HG03064 (cell line): ENCODE data around the gene SLC6A18.

Source experiments
- ATAC-seq: cut with Tn5 transposase; IDR thresholded peaks from one replicate; pipeline ENCODE4 v1.9.1; 2021; ENCODE audit warnings: low read depth; ENCODE audit not compliant: unreplicated experiment

SLC6A18 gene

GRCh38 chr5:1186351-1187233 is 38.6 kb upstream of the SLC6A18 start:
- ATAC-seq, result no peak

DNA sequence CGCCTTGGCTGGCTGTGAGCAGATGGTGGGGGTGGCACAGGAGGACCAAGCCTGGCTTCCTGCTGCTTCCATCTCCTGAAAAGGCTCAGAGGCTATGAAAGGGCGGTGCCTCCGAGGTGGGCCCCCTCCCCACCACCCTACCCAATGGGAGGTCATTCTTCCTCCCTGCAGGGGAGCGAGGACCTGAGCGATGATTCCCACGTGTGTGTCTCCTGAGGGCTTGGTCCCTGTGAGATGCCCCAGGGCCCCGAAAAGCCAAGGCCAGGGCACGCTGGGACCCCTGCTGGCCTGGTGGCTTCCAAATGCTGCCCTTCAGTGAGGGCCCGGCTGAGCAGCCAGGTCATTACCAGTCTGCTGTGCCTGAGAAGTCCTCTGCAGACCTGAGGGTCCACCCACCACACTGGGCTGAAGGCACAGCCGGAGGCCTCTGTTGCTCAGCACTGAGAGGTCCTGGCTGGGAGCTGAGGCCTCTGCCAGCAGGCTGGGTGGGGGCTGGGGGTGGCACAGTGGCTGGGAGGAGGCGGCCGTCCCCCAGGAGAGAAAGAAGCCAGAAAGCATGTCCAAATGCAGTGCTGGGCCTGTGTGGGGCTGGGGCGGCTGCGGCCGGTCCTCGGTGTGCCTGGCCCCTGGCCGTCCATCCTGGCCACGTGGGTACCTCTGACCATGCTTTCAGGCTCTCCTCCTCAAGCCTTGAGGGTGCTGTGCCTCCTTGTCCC is 37.8 kb upstream of the SLC6A18 start:
- no peak for ATAC-seq

GRCh38 chr5:1187950-1188334 is 37.2 kb upstream of the SLC6A18 start:
- no peak for ATAC-seq

DNA sequence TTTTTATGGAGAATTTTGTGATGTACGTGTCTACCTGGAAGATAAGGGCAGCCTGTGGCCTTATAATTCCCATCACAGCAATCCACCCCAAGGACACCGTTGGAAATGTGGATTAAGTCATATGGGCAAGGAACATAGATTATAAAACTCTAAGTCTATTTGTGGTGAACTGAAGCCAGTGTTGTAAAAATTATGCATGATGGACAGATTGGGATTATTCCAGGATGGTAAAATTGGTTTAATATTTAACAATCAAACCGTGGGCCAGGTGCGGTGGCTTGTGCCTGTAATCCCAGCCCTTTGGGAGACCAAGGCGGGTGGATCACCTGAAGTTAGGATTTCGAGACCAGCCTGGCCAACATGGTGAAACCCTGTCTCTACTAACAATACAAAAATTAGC is 36.7 kb upstream of the SLC6A18 start:
- no peak for ATAC-seq

DNA sequence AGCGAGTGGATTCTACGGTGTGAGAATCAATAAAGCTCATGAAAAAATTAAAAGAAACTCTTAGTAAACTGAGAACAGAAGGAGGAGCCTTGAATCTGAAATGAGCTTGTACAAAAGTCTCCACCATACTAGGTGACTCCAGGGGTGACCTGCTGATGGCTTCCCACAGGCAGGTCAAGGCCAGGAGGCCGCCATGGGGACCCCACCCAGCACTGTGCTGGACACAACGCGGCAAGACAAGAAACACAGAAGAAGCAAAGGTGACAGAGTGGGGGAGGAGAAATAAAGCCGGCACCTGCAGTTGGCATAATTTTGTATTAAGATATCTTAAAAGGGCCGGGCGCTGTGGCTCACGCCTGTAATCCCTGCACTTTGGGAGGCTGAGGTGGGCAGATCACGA is 35.9 kb upstream of the SLC6A18 start:
- no peak for ATAC-seq

- ATAC-seq, result no peak
These were observed 34.9 kb upstream of the SLC6A18 start for GRCh38 chr5:1190278-1190677.

DNA sequence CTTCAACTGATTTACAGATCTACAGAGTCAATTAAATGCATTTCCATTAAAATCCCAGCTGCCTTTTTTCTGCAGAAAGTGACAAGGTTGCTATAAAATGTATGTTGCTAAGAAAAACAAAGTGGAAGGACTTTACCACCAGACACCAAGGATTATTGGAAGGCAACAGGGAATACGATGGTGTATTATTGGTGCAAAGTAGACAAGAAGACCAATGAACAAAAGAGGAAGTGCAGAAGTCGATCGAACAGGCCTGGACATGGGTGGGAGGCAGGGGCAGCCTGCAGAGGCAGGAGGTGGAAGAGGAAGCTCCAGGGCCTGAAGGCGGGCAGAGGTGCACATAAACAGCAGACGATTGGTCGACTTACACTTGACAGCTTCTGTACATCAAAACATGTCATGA is 34.3 kb upstream of the SLC6A18 start:
- no peak for ATAC-seq

GRCh38 chr5:1192971-1193590 is 32.1 kb upstream of the SLC6A18 start:
- no peak for ATAC-seq

DNA sequence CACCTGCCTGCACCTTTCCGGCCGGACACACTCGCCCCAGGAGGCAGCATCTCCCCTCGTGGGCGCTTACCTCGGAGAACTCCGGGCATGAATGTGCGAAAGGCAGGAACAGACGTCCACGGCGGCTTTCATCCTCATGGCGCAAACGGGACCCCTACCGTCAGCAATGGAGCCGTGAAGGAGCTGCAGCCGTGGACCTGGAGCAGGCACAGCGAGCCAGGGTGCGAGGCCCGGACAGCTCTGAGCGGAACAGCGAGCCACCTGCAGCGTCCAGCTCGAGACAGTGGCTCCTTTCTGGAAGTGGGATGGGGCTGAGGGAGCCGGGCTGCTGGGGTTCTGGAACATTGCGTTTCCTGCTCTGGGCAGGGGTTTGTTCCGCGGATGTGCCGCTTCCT is 31.6 kb upstream of the SLC6A18 start:
- ATAC-seq, result no peak

- no peak for ATAC-seq
These were observed 30.8 kb upstream of the SLC6A18 start for GRCh38 chr5:1194378-1194777.

DNA sequence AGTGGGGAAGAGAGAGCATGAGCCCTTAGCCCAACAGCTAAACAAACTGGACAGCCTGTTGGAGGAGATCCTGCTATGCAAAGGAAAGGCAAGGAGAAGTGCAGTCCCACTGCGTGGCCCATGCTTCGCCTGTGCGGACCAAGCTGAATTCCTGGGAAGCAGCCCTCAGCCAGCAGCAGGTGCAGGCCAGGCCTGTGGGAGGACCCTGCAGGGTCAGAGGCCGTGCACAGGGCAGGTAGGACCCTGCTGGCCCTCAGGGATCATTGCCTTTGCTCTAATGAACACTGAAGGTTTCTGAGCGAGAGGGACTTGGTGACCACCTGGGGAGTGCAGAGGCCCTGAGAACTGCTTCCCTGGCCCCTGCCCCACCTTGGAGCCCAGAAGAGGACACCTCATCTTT is 29.7 kb upstream of the SLC6A18 start:
- ATAC-seq, result no peak

GRCh38 chr5:1195916-1196315 is 29.3 kb upstream of the SLC6A18 start:
- no peak for ATAC-seq

DNA sequence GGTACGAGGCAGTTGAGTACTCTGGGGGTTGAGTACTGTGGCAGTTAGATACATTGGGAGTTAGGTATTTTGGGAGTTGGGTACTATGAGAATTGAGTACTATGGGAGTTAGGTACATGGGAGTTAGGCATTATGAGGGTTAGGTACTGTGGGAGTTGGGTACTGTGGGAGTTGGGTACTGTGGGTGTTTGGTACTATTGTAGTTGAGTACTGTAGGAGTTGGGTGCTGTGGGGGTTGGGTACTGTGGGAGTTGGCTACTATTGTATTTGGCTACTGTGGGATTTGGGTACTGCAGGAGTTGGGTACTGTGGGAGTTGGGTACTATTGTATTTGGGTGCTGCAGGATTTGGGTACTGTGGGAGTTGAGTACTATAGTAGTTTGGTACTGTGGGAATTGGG is 28.6 kb upstream of the SLC6A18 start:
- no peak for ATAC-seq

GRCh38 chr5:1197876-1198666 is 27.1 kb upstream of the SLC6A18 start:
- no peak for ATAC-seq

GRCh38 chr5:1199340-1199648 is 25.9 kb upstream of the SLC6A18 start:
- no peak for ATAC-seq

DNA sequence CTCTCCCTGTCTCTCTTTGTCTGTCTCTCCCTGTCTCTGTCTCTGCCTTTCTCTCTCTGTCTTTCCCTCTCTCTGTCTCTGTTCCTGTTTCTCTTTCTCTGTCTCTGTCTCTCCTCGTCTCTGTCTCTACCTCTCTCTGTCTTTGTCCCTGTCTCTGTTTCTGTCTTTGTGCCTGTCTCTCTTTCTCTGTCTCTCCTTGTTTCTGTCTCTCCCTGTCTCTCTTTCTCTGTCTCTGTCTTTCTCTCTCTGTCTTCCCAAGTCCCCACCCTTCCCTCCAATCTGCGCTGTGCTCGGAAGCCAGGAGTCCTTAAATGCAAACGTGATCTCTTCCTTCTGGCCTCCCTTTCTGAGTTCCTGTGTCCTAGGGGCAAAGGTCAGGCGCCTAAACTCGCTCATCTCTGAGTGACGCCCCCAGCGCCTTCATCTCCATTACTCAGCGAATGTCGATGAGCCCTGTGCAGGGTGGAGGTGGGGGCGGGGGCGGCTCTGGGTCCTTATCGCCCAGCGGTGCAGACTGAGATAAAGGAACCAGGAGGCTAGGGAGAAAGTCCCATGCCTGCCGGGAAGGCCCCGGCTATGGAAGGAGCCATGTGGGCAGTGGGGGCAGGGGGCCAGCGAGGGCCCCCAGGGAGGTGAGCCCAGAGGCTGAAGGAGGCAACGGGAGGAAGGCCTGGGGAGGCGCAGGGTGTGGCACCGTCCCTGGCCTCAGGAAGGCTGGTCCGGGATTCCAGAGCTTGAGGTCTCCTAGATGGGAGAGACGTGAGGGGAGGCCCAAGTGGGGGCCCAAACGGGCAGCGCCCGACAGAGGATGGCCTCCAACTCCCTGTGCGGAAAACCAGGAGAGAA is 25.3 kb upstream of the SLC6A18 start:
- ATAC-seq, result no peak

DNA sequence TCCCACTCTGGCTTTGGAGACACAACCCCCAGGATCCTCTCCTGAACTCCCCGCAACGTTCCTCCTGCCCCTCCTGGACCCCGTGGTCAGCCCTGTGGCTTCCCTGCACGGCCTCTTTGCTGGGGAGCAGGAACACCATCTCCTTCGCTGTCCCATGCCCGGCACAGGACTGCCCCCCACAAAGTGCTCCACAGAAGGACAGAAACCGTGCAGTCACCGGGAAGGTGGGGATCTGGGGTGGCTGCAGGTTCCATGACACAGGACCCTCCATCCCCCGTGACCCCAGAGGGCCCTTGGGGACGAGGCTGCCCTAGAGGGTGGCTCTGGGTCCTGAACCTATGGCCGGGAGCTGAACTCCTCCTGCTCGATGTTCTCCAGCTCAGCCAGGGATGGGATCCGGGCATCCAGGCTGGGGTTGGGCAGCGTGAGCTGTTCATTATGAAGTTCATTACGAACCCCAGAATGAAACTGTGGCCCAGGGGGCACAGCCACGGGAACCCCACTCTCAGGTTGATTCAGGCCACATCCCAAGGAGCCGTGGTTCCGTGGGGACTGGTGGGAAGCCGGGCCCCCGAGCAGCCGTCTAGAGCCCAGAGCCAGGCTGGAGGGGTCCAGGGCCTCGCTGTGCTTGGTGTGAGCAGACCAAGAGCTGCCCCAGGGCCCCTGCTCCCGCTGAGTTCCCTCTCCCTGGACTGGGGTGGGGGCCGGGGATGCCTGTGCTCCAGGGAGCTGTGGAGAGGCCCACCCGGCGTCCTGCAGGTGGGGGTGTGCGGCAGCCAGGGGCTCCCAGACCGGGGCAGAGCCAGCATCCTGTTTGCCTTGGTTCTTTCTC is 24.5 kb upstream of the SLC6A18 start:
- ATAC-seq, result no peak

- no peak for ATAC-seq
These were observed 23.7 kb upstream of the SLC6A18 start, which contains the start of gene SLC6A19 for GRCh38 chr5:1201327-1202025. TSS of gene SLC6A19 (plus strand) at chr5:1201595. CDS start at chr5:1201651, 56 bp downstream.
